ENCODE results near the gene LRRC75B. TPM values are rescaled to one million over a fixed set of nuclear protein-coding genes. Genes with fewer than 3 reads are reported as not detected.
A peak's percentile ranks its signal among the peaks of the same experiment; 100 is the strongest.
"Not testable (repeated sequence)": the region's sequence is repeated elsewhere in the genome, so short reads cannot be mapped to it uniquely, and the experiment has no call there.

The LRRC75B gene
- total and polyA plus RNA-seq, 9 of the 15 experiments (the other 6 are each of a cell fraction or from before 2014, with no cell fraction given): 0.10 to 2.8 (median 1.0) TPM; not detected in 1

- FAIRE-seq; H3K4me3 ChIP-seq; H3K9me1 ChIP-seq (ENCODE audit: control insufficient read depth, insufficient read depth, low read length); H3K9ac ChIP-seq (ENCODE audit: insufficient read depth in 1 of 2, low read depth in 2 of 2, low read length in 2 of 2); intact Hi-C loops (cut with micrococcal nuclease); H3K79me2 ChIP-seq (ENCODE audit: control insufficient read depth, insufficient read depth, low read length); H3K27me3 ChIP-seq (ENCODE audit: control insufficient read depth in 2 of 2, insufficient read depth in 2 of 2, low read length in 2 of 2); POLR2A ChIA-PET; H3K9me3 ChIP-seq (replicated peaks; ENCODE audit: control insufficient read depth, insufficient read depth, low read depth, low read length); CTCF ChIA-PET (ENCODE audit: low intra/inter-chr PET ratio); in situ Hi-C loops (cut with MboI); BruUV-seq (replicated peaks); H3K36me3 ChIP-seq (ENCODE audit: control insufficient read depth, insufficient read depth, low read length); H4K20me1 ChIP-seq (replicated peaks; ENCODE audit: control insufficient read depth, insufficient read depth, low read length); H3K4me2 ChIP-seq (ENCODE audit: insufficient read depth, low read length): not testable (repeated sequence)
- DNase-seq (ENCODE audit: extremely low read depth in 1 of 4, low spot score in 3 of 4): peak in 1 of 4 experiments; percentile 33
- H3K4me1 ChIP-seq (replicated peaks in 1 of 2; ENCODE audit: control insufficient read depth in 2 of 2, insufficient read depth in 2 of 2, low read length in 2 of 2): peaks cover 2 to 27% of the 10 kb centered on the region in 2 experiments; a peak in 3 of 5 replicates
- peak overlapping the region; percentile 39; the same call in 1 of the 3 replicates for H3K27ac ChIP-seq (ENCODE audit: extremely low read depth, low read depth, low read length)
- WGBS (ENCODE audit: insufficient coverage, low coverage, missing lambda C conversion rate): 14% methylated on average over 1 of the region's 2 CpGs
- peak overlapping the region; percentile 55; the same call in 1 of the 2 replicates for H2AFZ ChIP-seq (ENCODE audit: low read depth, low read length)
- peak; percentile 40; the same call in 1 of the 2 replicates for TF ChIP-seq NFIC (IDR thresholded peaks at IDR 0.05)
- ATAC-seq: peak; percentile 5; the same call in 1 of the 3 replicates
These were observed 13.5 kb upstream of the LRRC75B start for GRCh38 chr22:24606340-24606739.

- peaks cover 2 to 27% of the 10 kb centered on the region in 2 experiments; a peak in 3 of 5 replicates for H3K4me1 ChIP-seq (replicated peaks in 1 of 2; ENCODE audit: control insufficient read depth in 2 of 2, insufficient read depth in 2 of 2, low read length in 2 of 2)
- H3K36me3 ChIP-seq (ENCODE audit: control insufficient read depth, insufficient read depth, low read length); H3K27me3 ChIP-seq (ENCODE audit: control insufficient read depth in 2 of 2, insufficient read depth in 2 of 2, low read length in 2 of 2); H3K9me3 ChIP-seq (replicated peaks; ENCODE audit: control insufficient read depth, insufficient read depth, low read depth, low read length); BruUV-seq (replicated peaks); CTCF ChIA-PET (ENCODE audit: low intra/inter-chr PET ratio); H3K79me2 ChIP-seq (ENCODE audit: control insufficient read depth, insufficient read depth, low read length); H3K9me1 ChIP-seq (ENCODE audit: control insufficient read depth, insufficient read depth, low read length); H4K20me1 ChIP-seq (replicated peaks; ENCODE audit: control insufficient read depth, insufficient read depth, low read length); intact Hi-C loops (cut with micrococcal nuclease): not testable (repeated sequence)
- peak; percentile 75 for FAIRE-seq
- peak overlapping the region; percentile 62 for H3K4me2 ChIP-seq (ENCODE audit: insufficient read depth, low read length)
- peak overlapping the region in 1 of 2 experiments; percentile 58; a peak in 1 of 4 replicates for H3K9ac ChIP-seq (ENCODE audit: insufficient read depth in 1 of 2, low read depth in 2 of 2, low read length in 2 of 2)
- ATAC-seq: peak; percentile 76
- peak overlapping the region; percentile 29; the same call in 1 of the 2 replicates for H3K4me3 ChIP-seq
- POLR2A ChIA-PET: interaction anchor here (1.1 kb wide), 1 partner anchor 11 kb away, joined by 3 read pairs; the partner anchor contains the start of gene LRRC75B
- in situ Hi-C loops (cut with MboI): loop anchor here (5.0 kb wide), 1 partner anchor 927 kb away; no protein-coding TSS in a partner anchor
- 2% methylated on average over 8 of the region's 18 CpGs for WGBS (ENCODE audit: insufficient coverage, low coverage, missing lambda C conversion rate)
- DNase-seq (ENCODE audit: extremely low read depth in 1 of 4, low spot score in 3 of 4): peak in 1 of 4 experiments; percentile 49
- peak overlapping the region; percentile 92 for H2AFZ ChIP-seq (ENCODE audit: low read depth, low read length)
- peak overlapping the region; percentile 61; the same call in 2 of the 3 replicates for H3K27ac ChIP-seq (ENCODE audit: extremely low read depth, low read depth, low read length)
These were observed 11.1 kb upstream of the LRRC75B start for GRCh38 chr22:24603770-24604629.
